Measurements from ENCODE around the gene AASDH.
"Not testable (repeated sequence)": the region's sequence is repeated elsewhere in the genome, so short reads cannot be mapped to it uniquely, and the experiment has no call there.

AASDH gene

GRCh38 chr4:56388306-56388705 lies 1.0 kb upstream of the AASDH start:
- DNase-seq = no peak

- DNase-seq = no peak
Measured at GRCh38 chr4:56386091-56386490, 1.2 kb downstream of the AASDH start.

GRCh38 chr4:56375458-56375857 lies 11.8 kb downstream of the AASDH start:
- no peak for DNase-seq

- no peak for DNase-seq
Measured at GRCh38 chr4:56374956-56375355, 12.3 kb downstream of the AASDH start.

- DNase-seq = no peak
Measured at GRCh38 chr4:56372774-56373173, 14.5 kb downstream of the AASDH start.

- DNase-seq = no peak
Measured at GRCh38 chr4:56371426-56372220, 15.7 kb downstream of the AASDH start.

- DNase-seq = no peak
Measured at GRCh38 chr4:56370377-56370776, 16.9 kb downstream of the AASDH start.

GRCh38 chr4:56362981-56363380 lies 24.3 kb downstream of the AASDH start:
- not testable (repeated sequence) for DNase-seq

- no peak for DNase-seq
Measured at GRCh38 chr4:56360071-56360470, 27.2 kb downstream of the AASDH start.

GRCh38 chr4:56356650-56357049 lies 30.6 kb downstream of the AASDH start:
- DNase-seq = no peak

- DNase-seq = no peak
Measured at GRCh38 chr4:56348576-56348975, 38.7 kb downstream of the AASDH start.

GRCh38 chr4:56345458-56345857 lies 41.8 kb downstream of the AASDH start:
- no peak for DNase-seq

GRCh38 chr4:56342746-56343145 lies 44.5 kb downstream of the AASDH start:
- DNase-seq = no peak

GRCh38 chr4:56330691-56331090 lies 56.6 kb downstream of the AASDH start:
- no peak for DNase-seq

GRCh38 chr4:56326363-56326762 lies 60.9 kb downstream of the AASDH start:
- DNase-seq = no peak

- DNase-seq = no peak
Measured at GRCh38 chr4:56324011-56324610, 63.2 kb downstream of the AASDH start.

GRCh38 chr4:56323327-56323726 lies 64.0 kb downstream of the AASDH start:
- no peak for DNase-seq

GRCh38 chr4:56321251-56321650 lies 66.0 kb downstream of the AASDH start:
- DNase-seq = no peak

GRCh38 chr4:56320293-56320692 lies 67.0 kb downstream of the AASDH start:
- no peak for DNase-seq

- DNase-seq = no peak
Measured at GRCh38 chr4:56318555-56318954, 68.7 kb downstream of the AASDH start.

GRCh38 chr4:56317749-56318148 lies 69.5 kb downstream of the AASDH start:
- DNase-seq = no peak

GRCh38 chr4:56316011-56316650 lies 71.2 kb downstream of the AASDH start:
- DNase-seq = no peak

- no peak for DNase-seq
Measured at GRCh38 chr4:56315543-56315942, 71.7 kb downstream of the AASDH start.

GRCh38 chr4:56315041-56315440 lies 72.2 kb downstream of the AASDH start:
- DNase-seq = no peak
